Left forelimb (tissue), 1 donor: ENCODE data around the gene SLC6A19.
"Not testable (repeated sequence)": the region's sequence is repeated elsewhere in the genome, so short reads cannot be mapped to it uniquely, and the experiment has no call there.

Experiments
- DNase-seq: peaks from one replicate; pipeline ENCODE4 v3.0.0-alpha.2; 2018; ENCODE audit warnings: low spot score

The SLC6A19 gene

GRCh38 chr5:1223278-1223670, 21.9 kb downstream of the SLC6A19 start:
- no peak for DNase-seq

- no peak for DNase-seq
Measured at GRCh38 chr5:1224631-1225030, 23.2 kb downstream of the SLC6A19 start.

DNA sequence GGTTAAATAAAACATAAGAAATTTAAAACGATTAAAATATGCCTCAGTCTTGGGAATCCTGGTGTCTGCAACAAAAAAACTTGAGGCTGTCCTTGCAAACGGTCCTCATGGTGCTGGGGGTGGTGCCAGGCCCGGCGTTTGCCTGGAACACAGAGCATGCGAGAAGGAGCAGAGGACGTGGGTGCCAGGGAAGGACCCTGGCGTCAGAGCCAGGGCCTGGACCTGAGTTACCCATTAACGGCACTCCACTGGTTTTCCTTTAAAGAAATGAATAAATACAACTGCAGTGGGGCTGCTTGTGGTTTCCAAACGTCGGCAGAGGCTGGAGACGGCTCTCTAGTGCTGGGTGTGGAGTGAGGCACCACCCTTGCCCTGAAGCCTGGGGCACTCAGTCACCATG, 23.7 kb downstream of the SLC6A19 start, which contains the start of gene SLC6A18:
Gene SLC6A18 (plus strand): TSS at position 301 of the 400 bp plus-strand sequence. CDS start 97 bp downstream, at position 398.
- no peak for DNase-seq

DNA sequence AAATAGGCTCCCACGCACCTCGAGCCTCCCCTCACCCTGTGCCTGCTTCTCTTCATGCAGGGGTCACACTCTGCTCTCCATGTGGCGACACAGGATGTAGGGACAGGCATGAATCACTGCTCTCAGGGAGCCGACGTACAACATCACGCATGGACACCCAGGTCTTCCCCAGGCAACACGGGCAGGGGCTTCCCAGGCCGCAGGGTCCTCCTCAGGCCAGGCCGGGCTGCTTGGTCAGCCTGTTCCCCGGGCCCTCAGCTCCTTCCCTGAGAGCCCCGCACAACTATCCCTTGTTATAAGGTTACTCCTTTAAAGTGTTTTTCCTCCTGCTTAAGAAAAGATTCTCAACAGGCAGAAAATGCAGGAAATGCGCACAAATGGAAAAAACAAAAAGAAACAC, 24.8 kb downstream of the SLC6A19 start:
- no peak for DNase-seq

GRCh38 chr5:1226839-1227581, 25.6 kb downstream of the SLC6A19 start:
- DNase-seq = no peak

DNA sequence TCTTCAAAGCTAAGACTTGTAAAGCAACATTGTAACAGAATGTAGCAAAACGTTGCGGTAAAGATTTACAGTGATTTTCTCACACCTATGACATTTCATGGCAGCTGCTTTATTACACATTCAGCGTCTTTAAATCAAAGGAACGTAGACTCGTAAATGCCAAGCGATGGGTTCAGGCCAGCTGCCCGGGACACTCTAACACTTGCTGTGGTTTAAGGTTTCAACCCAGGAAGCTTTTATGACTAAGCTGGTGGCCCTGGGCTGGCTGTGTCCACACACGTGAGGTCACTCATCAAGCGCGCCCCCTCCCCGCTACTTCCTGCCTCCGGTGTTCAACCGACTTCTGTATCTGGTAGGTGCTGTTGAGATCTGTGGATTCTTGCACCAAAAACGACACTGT, 26.3 kb downstream of the SLC6A19 start:
- DNase-seq = no peak

DNA sequence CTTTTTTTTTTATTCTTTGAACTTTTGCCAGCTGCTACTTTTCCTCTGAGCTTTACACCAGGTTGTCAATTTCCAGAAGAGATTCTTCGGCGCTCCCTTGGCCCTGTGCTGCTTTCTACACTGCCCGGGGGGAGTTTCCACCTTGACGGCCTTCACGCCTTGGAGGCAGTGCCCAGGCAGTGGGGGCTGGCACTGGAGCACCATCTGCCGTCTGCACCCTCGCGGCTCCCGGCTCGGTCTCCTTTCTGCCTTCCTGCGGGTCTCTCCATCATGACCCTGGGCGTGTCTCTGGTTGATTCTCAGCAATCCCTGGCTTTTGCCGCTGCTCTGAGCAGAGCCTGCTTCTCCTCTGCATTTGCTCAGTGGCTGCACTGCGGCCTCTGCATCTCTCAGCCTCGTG, 26.7 kb downstream of the SLC6A19 start:
- no peak for DNase-seq

DNA sequence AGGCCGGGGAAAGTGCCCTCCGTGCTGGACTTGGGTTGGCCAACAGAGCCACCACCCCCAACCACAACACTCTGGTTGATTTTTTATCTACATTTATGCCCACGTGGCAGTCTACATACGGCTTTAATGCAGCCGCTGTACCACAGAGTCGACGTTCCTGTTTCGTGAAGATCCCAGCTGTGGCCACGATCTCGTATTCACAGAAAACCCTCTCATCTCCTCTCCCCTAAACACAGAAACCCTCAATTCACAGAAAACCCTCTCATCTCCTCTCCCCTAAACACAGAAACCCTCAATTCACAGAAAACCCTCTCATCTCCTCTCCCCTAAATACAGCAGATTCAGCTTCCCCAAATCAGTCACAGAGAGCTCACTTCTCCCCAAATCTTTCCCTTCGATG, 27.6 kb downstream of the SLC6A19 start:
- not testable (repeated sequence) for DNase-seq

DNA sequence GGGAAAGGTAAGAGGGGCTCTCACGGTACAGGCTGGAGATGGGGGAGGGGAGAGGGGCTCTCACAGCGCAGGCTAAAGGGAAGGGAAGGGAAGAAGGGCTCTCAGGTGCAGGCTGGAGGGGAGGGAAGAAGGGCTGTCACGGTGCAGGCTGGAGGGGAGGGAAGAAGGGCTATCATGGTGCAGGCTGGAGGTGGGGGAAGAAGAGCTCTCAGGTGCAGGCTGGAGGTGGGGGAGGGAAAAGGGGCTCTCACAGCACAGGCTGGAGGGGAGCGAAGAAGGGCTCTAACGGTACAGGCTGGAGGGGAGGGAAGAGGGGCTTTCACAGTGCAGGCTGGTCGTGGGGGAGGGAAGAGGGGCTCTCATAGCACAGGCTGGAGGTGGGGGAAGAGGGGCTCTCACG, 28.4 kb downstream of the SLC6A19 start:
- DNase-seq = no peak

- DNase-seq = no peak
Measured at GRCh38 chr5:1230551-1230950, 29.2 kb downstream of the SLC6A19 start.

GRCh38 chr5:1231354-1231905, 30.0 kb downstream of the SLC6A19 start:
- DNase-seq = no peak

GRCh38 chr5:1232780-1233179, 31.4 kb downstream of the SLC6A19 start:
- DNase-seq = no peak

- DNase-seq = no peak
Measured at GRCh38 chr5:1235379-1235778, 34.0 kb downstream of the SLC6A19 start.

DNA sequence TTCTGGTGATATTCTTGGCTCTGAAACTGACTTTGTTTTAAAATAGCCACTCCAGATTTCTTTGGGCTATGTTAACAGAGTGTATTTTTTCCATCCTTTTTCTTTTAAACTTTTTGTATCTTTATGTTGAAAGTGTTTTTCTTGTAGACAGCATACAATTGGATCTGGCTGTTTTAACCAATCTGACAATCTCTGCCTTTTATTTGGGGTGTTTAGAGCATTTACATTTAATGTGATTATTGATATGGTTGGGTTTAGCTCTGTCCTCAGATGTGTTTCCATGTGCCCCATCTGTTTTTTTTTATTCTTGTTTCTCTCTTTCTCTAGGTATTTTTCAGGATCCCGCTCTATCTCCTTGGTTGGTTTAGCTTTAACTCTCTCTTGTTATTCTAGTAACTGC, 34.4 kb downstream of the SLC6A19 start:
- DNase-seq = no peak

- no peak for DNase-seq
Measured at GRCh38 chr5:1239505-1240251, 38.3 kb downstream of the SLC6A19 start.

GRCh38 chr5:1240496-1241260, 39.3 kb downstream of the SLC6A19 start:
- no peak for DNase-seq

DNA sequence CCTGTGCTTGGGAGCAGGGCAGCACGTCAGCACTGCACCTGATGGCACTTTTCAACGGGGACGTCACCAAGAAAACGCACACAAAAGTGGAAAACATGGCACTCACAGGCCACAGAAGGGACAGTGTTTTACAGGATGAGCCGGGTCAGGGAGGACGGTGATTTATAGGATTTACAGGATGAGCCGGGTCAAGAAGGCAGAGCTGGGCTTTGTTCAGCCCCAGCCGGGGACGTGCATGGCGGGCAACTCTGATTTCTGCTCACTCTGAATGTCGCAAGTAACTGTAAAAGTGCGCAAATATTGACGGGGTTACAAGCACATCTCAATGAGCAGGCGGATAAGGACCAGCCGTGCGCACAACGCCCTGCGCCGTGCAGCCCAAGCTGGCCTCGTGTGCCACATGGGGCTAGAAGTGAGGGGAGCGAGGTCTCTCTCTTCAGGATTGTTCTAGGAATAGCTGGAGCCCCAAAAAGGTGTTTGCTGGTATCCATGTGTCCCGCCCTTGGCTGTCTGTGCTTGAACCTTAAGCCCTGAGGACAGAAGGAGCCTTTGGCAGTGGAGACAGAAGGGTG, 40.2 kb downstream of the SLC6A19 start:
- no peak for DNase-seq

- DNase-seq = no peak
Measured at GRCh38 chr5:1242733-1243486, 41.5 kb downstream of the SLC6A19 start.

DNA sequence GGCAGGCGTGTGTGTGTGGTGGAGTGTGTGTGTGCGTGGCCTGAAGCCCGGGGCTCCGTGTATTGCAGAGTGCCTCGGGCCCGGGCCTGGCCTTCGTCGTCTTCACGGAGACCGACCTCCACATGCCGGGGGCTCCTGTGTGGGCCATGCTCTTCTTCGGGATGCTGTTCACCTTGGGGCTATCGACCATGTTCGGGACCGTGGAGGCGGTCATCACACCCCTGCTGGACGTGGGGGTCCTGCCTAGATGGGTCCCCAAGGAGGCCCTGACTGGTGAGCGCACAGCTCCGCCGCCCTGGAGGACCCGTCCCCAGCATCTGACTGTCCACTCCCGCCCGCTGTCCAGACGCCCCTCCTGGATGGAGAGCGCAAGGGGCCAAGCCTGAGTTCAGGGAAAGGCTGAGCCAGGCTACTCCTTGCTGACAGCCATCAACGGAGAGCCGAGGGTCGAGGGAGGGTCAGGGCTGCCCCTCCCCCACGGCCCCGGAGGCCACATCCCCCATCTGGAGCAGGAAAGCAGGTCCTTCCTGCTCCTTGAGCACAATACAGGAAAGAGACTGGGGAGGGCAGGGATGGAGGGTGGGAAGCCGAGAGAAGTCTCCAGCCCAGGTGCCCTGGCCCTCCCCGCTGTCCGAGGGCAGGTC, 42.2 kb downstream of the SLC6A19 start:
- DNase-seq = no peak

DNA sequence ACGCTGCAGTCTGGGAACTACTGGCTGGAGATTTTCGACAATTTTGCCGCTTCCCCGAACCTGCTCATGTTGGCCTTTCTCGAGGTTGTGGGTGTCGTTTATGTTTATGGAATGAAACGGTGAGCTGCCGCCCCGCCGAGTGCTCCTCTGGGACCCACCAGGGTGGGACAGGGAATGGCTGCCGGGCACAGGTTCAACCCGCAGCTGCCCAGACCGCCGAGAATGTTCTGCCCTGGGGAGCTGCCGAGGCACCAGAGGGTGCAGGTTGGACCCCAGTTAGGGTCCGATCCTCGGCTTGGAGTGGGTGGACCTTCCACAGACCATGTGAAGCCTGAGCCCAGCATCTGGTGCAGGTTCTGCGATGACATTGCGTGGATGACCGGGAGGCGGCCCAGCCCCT, 42.9 kb downstream of the SLC6A19 start:
- no peak for DNase-seq

- DNase-seq = no peak
Measured at GRCh38 chr5:1244976-1245375, 43.6 kb downstream of the SLC6A19 start.
